Measurements from ENCODE around the gene LILRB2. TPM values are rescaled to one million over a fixed set of nuclear protein-coding genes. Genes with fewer than 3 reads are reported as not detected.
A peak's percentile ranks its signal among the peaks of the same experiment; 100 is the strongest.
"Not testable (repeated sequence)": the region's sequence is repeated elsewhere in the genome, so short reads cannot be mapped to it uniquely, and the experiment has no call there.

Gene LILRB2
- total RNA-seq, 3 donors from 2014 or later = 1.2 to 9.6 (median 4.7) TPM

GRCh38 chr19:54248016-54248601 is 32.8 kb downstream of the LILRB2 start:
- peak; percentile 67 for ATAC-seq
- intact Hi-C loops (cut with DNase I, micrococcal nuclease) = no loop called here
- H3K36me3 ChIP-seq (ENCODE audit: low read depth) = no peaks in the 10 kb centered on the region
- H3K4me1 ChIP-seq (ENCODE audit: low read depth) = no peaks in the 10 kb centered on the region
- no peak for TF ChIP-seq CTCF (IDR thresholded peaks at IDR 0.05)
- peak in 1 of 3 donors; percentile 20 for DNase-seq
- no peaks in the 10 kb centered on the region for H3K9me3 ChIP-seq
- no peak overlapping the region for H3K4me3 ChIP-seq

- Histone ChIP-seq H3K36me3 (ENCODE audit: low read depth) (no peaks in the 10 kb centered on the region), H3K9me3 (no peaks in the 10 kb centered on the region), H3K4me3 (no peak overlapping the region), H3K4me1 (ENCODE audit: low read depth) (no peaks in the 10 kb centered on the region)
- intact Hi-C loops (cut with DNase I, micrococcal nuclease) = no loop called here
- no peak for TF ChIP-seq CTCF (IDR thresholded peaks at IDR 0.05)
- ATAC-seq (peak; percentile 17), DNase-seq (no peak)
Measured at GRCh38 chr19:54247106-54247930, 33.6 kb downstream of the LILRB2 start.

- Histone ChIP-seq H3K36me3 (ENCODE audit: low read depth) (no peaks in the 10 kb centered on the region), H3K9me3 (no peaks in the 10 kb centered on the region), H3K4me1 (ENCODE audit: low read depth) (no peaks in the 10 kb centered on the region), H3K4me3 (no peak overlapping the region)
- ATAC-seq (no peak), DNase-seq (no peak)
- intact Hi-C loops (cut with DNase I, micrococcal nuclease) = no loop called here
- TF ChIP-seq CTCF (IDR thresholded peaks at IDR 0.05) = no peak
Measured at GRCh38 chr19:54245936-54246335, 35.0 kb downstream of the LILRB2 start.

- DNase-seq; H3K4me1 ChIP-seq (ENCODE audit: low read depth); intact Hi-C loops (cut with DNase I, micrococcal nuclease); ATAC-seq; H3K4me3 ChIP-seq; H3K9me3 ChIP-seq; H3K36me3 ChIP-seq (ENCODE audit: low read depth): not testable (repeated sequence)
Measured at GRCh38 chr19:54243809-54244208, 37.1 kb downstream of the LILRB2 start.

- H3K4me1 ChIP-seq (ENCODE audit: low read depth); H3K9me3 ChIP-seq; intact Hi-C loops (cut with DNase I, micrococcal nuclease); H3K4me3 ChIP-seq; ATAC-seq; DNase-seq; H3K36me3 ChIP-seq (ENCODE audit: low read depth): not testable (repeated sequence)
Measured at GRCh38 chr19:54242646-54243045, 38.3 kb downstream of the LILRB2 start, which contains the start of gene LILRA6. TSS of gene LILRA6 (minus strand) at chr19:54242790.

- H3K4me3 ChIP-seq; H3K36me3 ChIP-seq (ENCODE audit: low read depth); ATAC-seq; H3K9me3 ChIP-seq; DNase-seq; H3K4me1 ChIP-seq (ENCODE audit: low read depth); intact Hi-C loops (cut with DNase I, micrococcal nuclease): not testable (repeated sequence)
Measured at GRCh38 chr19:54242234-54242633, 38.7 kb downstream of the LILRB2 start.

GRCh38 chr19:54240372-54241336 is 40.3 kb downstream of the LILRB2 start:
- H3K4me3 ChIP-seq; H3K9me3 ChIP-seq; DNase-seq; H3K4me1 ChIP-seq (ENCODE audit: low read depth); intact Hi-C loops (cut with DNase I, micrococcal nuclease); H3K36me3 ChIP-seq (ENCODE audit: low read depth); ATAC-seq: not testable (repeated sequence)

GRCh38 chr19:54239491-54240371 is 41.2 kb downstream of the LILRB2 start:
- H3K9me3 ChIP-seq; H3K4me1 ChIP-seq (ENCODE audit: low read depth); H3K36me3 ChIP-seq (ENCODE audit: low read depth); H3K4me3 ChIP-seq; DNase-seq; intact Hi-C loops (cut with DNase I, micrococcal nuclease); ATAC-seq: not testable (repeated sequence)
